HG02623 (cell line): Measurements from ENCODE around the gene HSD17B14.
"Not testable (repeated sequence)": the region's sequence is repeated elsewhere in the genome, so short reads cannot be mapped to it uniquely, and the experiment has no call there.

Experiments
- ATAC-seq: cut with Tn5 transposase; IDR thresholded peaks from one replicate; pipeline ENCODE4 v1.9.1; 2021; ENCODE audit warnings: moderate library complexity; ENCODE audit not compliant: unreplicated experiment

The HSD17B14 gene

DNA sequence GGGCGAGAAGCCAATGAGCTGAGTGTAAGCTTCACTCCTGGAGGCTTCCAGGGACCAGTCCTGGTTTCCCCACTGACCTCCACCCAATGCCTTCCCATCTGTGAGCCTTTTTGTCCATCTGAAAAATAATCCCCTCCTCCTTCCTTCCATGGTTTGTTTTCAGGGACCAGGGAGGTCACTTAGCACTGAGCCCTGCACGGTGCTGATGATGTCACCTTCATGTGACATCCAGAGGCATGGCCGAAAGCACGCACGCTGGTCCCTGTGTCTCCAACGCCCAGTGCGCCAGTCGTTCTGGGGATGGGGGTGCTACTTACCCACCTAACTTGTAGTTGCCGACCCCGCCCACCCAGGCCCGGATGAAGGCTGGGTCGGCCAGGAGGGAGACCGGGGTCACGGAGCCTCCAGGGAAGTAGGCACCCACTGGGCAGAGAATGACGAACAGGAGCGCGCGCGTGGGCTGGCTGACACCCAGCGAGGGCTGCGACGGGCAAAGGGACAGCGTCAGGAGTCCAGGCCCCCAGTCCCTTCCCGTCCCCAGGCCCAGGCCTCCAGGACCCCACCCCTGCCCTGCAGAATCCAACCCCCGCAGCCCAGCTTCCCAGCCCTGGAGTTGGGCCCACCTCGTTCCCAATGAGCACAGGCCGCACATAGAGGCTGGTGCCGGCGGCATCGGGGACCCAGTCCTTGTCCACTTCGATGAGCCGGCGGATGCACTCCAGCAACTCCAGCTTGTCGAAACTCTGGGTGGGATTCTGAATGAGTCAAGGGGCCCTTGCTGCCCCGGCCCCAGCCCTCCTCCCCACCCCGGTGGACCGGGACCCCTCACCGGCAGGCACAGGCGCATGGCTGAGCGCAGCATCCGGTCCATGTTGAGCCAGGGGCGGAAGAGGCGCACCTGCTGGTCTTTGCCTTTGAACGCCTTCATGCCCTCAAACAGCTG is 36.7 kb downstream of the HSD17B14 start:
- no peak for ATAC-seq

DNA sequence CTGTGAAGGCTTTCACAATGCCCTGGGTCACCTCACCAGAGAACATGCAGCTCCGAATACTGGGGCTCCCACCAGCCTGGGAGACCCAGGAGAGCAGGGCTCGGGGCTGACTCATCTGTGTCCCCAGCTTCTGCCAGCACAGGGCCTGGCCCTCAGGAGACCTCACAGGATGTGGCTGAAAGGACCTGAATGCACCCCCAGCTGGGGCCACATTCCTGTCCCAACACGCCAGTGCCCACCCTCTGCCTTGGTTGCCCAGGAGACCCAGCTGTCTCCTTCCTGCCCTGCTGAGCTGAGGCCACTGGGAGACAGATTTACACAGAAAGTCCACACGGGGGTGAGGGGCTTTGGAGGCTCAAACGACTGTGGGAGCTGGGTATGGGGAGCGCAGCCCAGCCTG is 37.4 kb downstream of the HSD17B14 start:
- no peak for ATAC-seq

GRCh38 chr19:48797103-48797502 is 39.2 kb downstream of the HSD17B14 start:
- ATAC-seq, result no peak

DNA sequence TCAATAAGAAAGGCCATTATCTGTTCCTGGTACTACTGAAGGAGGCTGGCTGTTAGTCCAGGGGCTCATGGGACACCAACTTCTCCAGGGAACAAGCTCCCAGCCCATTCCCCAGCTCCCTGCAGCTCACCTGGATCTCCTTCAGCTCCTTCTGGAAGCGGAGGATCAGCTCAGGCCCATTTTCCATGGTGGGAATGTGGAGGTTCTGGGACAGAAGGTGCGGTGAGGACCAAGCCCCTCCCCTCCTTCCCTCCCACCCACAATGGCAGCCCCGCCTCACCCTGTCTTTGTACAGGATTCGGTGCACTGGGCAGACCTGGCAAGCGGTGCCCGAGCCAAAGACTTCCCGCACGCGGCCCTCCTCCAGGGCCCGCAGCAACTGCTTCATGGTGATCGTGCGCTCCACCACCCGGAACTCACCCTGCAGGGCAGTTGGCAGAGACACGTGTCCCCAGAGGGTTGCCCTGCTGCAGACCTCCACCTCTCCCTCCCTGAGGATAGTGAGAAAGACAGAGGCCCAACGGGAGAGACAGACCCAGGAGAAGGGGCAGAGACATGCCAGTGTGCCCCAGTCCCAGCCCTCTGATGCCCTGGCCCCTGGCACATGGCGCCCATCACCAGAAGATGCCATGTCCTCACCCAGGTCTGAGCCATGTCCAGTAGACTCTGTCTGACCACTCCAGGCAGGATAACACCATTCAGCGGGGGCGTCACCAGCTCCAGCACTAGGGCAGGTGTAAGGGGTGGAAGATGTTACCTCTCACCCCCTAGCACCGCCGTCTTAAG is 39.8 kb downstream of the HSD17B14 start:
- ATAC-seq, result no peak

DNA sequence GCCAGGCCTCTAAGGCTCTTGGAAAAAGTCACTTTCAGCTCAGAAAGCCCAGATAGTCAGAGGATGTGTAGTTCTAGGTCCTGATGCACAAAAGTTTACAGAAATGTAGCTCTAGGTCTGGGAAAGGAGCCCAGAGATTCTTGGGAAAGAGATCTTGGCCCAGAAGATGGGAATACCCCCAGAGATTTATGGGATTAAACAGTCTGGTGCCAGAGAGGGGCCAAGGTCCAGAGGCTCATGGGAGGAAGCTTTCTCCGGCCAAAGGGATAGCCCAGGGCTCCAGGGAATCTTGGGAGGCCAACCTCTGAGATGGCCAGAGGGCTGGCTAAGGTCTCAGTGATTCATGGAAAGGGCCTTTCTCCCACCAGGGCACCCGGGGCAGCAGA is 40.6 kb downstream of the HSD17B14 start:
- ATAC-seq, result no peak

GRCh38 chr19:48795055-48795684 is 41.1 kb downstream of the HSD17B14 start:
- ATAC-seq, result peak; percentile 55

DNA sequence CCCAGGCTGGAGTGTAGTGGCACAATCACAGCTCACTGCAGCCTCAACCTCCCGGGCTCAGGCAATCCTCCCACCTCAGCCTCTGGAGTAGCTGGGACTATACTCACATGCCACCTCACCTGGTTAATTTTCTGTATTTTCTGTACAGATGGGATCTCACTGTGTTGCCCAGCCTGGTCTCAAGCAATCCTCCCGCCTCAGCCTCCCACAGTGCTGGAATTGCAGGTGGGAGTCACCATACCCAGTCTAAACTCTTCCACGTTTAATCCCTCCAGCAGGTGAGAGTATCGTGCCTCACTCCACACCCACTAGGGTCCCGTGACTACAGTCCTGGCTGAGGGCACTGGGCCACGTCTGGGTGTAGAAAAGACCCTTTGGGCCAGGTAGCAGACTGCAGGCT is 42.0 kb downstream of the HSD17B14 start:
- ATAC-seq, result no peak

GRCh38 chr19:48793271-48793670 is 43.0 kb downstream of the HSD17B14 start:
- no peak for ATAC-seq

DNA sequence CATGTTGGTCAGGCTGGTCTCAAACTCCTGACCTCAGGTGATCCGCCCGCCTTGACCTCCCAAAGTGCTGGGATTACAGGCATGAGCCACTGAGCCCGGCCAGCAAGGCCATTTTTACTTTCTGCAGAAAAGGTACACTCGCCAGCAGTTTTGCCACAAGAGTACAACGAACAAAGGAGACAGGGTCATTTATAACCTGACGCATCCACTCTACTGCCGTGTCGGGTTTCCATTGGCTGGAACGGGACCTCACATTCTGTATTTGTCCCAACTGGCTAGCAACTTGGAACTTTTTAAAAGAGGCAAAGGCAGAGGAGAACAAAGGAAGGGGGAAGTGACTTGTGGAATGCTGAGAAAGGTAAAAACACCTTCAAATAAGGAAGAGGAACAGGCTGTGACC is 49.0 kb downstream of the HSD17B14 start:
- not testable (repeated sequence) for ATAC-seq

GRCh38 chr19:48786422-48786821 is 49.9 kb downstream of the HSD17B14 start:
- ATAC-seq, result not testable (repeated sequence)

DNA sequence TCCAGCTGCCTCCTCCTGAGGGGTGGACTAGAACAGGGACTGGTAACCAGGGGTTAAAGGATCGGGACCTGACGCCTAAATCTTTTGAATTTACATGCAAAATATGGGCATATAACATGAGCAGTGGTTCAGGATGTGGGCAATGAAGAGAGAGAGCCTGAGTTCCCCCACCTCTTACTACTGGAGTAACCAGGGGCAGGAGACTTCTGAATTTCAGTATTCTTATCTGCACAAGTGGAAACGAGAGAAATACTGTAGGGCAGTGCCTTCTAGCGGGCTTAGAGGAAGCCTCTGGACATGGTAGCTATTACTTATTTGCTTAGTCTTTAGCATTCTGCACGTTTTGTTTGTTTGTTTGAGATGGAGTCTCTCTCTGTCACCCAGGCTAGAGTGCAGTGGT is 51.8 kb downstream of the HSD17B14 start:
- ATAC-seq, result no peak

DNA sequence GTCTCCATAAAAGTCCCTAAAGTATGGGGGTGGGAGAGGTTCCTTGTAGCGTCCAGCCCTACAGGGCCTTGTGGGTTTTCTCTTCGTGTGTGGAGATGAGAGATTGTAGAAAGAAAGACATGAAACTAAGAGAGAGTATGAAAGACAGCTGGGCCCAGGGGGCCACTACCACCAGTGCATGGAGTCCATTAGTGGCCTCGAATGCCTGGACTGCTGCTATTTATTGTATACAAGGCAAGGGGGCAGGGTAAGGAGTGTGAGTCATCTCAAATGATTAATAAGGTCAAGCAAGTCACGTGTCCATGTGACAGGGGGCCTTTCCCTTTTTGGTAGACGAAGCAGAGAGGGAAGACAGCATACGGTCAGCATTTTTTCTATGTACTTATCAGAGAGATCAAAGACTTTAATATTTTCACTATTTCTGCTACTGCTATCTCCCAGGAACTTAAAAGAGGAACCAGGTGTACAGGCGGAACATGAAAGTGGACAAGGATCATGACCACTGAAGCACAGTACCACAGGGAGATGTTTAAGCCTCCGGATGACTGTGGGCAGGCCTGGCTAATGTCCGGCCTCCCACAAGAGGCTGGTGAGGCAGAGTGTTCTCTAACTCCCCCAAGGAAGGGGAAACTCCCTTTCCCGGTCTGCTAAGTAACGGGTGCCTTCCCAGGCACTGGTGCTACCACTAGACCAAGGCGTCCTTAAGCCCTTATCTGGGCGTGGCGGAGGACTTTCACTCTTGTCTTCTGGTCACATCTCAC is 55.5 kb downstream of the HSD17B14 start:
- ATAC-seq, result no peak

DNA sequence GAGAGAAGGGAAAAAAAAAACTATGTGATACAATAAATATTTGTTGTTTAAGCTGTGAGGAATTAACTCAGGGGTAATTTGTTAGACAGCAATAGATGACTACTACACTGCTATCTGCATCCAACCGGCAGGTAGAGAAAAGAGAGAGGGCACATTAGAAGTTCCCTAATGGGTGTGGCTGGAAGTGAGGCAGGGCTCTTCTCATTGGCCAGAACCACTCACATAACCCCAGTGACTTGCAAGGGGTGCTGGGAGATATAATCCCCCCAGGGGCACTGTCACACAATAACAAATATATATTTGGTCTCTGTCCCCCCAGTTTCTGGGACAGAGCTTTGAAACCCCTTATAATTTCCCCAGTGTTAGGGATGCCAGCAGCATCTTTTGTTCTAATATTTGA is 56.7 kb downstream of the HSD17B14 start:
- ATAC-seq, result no peak

- no peak for ATAC-seq
Observed at GRCh38 chr19:48777720-48778119, 58.6 kb downstream of the HSD17B14 start.

DNA sequence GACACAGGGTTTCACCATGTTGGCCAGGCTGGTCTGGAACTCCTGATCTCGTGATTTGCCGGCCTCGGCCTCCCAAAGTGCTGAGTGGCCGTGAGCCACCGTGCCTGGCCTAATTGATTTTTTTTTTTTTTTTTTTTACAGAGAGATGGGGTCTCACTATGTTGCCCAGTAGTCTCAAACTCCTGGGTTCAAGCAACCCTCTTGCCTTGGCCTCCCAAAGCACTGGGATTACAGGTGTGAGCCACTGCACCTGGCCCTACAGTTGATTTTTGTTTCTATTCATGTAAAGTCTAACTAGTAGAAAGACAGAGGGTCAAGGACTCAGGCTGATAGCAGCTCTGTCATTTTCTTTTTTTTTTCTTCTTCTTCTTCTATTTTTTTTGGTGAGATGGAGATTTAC is 59.2 kb downstream of the HSD17B14 start:
- no peak for ATAC-seq

DNA sequence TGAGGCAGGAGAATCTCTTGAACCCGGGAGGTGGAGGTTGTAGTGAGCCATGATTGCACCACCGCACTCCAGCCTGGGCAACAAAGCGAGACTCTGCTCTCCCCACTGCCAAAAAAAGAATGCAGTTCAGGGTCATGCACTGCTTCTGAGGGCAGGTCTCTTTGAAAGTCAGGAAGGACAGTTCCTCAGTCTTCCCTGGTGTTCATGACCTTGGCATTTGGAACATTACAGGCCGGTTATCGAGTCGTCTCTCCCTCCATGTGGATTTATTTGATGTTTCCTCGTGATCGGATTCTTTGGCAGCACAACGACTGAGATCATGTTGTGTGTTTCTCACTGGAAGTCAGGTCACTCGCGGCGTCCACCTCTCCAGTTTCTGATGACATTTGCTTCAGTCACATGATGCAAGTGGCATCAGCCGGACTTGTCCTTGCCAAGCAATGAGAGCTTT is 63.8 kb downstream of the HSD17B14 start:
- no peak for ATAC-seq

- ATAC-seq, result no peak
Observed at GRCh38 chr19:48770734-48771472, 65.4 kb downstream of the HSD17B14 start.

DNA sequence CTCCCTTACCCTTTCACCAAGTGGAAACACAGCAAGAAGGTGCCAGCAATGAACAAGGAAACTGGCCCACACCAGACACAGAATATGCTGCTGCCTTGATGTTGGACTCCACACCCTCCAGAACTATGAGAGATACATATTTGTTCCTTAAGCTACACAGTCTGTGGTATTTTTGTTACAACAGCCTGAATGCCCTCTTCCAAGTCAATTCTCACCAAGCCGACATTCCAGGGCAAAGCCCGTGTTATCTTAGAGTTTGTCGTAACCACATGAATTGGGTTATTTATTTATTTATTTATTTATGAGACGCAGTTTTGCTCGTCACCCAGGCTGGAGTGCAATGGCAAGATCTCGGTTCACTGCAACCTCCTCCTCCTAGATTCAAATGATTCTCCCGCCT is 66.0 kb downstream of the HSD17B14 start:
- ATAC-seq, result no peak

DNA sequence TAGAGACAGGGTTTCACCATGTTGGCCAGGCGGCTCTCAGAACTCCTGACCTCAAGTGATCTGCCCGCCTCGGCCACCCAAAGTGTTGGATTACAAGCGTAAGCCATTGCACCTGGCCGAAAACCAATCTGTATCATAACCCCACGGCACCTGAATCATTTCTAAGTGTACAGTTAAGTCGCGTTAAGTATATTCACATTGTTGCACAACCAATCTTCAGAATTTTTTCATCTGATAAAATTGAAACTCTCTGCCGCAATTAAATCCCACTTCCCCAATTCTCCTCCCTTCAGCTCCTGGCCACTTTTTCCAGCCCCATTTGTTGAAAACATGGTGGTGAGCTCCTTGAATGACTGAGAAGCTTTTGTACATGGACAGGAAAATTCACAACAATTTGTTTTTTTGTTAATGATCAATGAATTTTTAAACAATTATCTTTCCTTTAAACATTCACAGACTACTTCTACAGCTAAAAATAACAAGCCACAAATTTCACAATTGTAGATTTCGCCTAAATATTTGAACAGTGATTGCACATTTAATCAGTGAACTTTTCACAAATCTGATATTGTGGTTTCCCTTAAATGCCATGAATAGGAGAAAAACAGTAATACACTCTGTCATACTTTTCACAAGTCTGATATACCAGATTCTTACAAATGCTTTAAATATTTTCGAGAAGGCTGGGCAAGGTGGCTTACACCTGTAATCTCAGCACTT is 67.1 kb downstream of the HSD17B14 start:
- ATAC-seq, result no peak
